Stimulated activated CD8-positive, alpha-beta memory T cell treated with anti-CD3 and anti-CD28 coated beads, Interleukin-4, amount 100 ng/mL, for 1 hour (primary cell): ENCODE results near the gene TARBP2.
"Not testable (repeated sequence)": the region's sequence is repeated elsewhere in the genome, so short reads cannot be mapped to it uniquely, and the experiment has no call there.

Source experiments
- DNase-seq, 2 donors: peaks; one replicate each; pipeline ENCODE4 v3.0.0-alpha.2; 2020; ENCODE audit warnings: low read depth in 2 of 2, low spot score in 1 of 2

Gene TARBP2

GRCh38 chr12:53510181-53510812, 9.2 kb downstream of the TARBP2 start:
- no peak for DNase-seq

GRCh38 chr12:53513712-53514410, 12.8 kb downstream of the TARBP2 start:
- DNase-seq = no peak

GRCh38 chr12:53514628-53515290, 13.7 kb downstream of the TARBP2 start:
- DNase-seq = no peak

- DNase-seq = no peak
Observed at GRCh38 chr12:53515291-53515680, 14.2 kb downstream of the TARBP2 start.

- DNase-seq = no peak
Observed at GRCh38 chr12:53516758-53517455, 15.8 kb downstream of the TARBP2 start.

GRCh38 chr12:53518381-53518780, 17.3 kb downstream of the TARBP2 start:
- no peak for DNase-seq

GRCh38 chr12:53523131-53523530, 22.0 kb downstream of the TARBP2 start:
- DNase-seq = no peak

GRCh38 chr12:53524476-53524875, 23.4 kb downstream of the TARBP2 start:
- no peak for DNase-seq

- no peak for DNase-seq
Observed at GRCh38 chr12:53530061-53530460, 29.0 kb downstream of the TARBP2 start.

- no peak for DNase-seq
Observed at GRCh38 chr12:53530920-53531319, 29.8 kb downstream of the TARBP2 start.

GRCh38 chr12:53532021-53532420, 30.9 kb downstream of the TARBP2 start:
- DNase-seq = no peak

- DNase-seq = no peak
Observed at GRCh38 chr12:53532524-53533445, 31.7 kb downstream of the TARBP2 start.

- DNase-seq = no peak
Observed at GRCh38 chr12:53533471-53533870, 32.4 kb downstream of the TARBP2 start.

GRCh38 chr12:53536962-53537361, 35.9 kb downstream of the TARBP2 start:
- no peak for DNase-seq

- no peak for DNase-seq
Observed at GRCh38 chr12:53538209-53538689, 37.2 kb downstream of the TARBP2 start.

- DNase-seq = no peak
Observed at GRCh38 chr12:53539526-53539925, 38.4 kb downstream of the TARBP2 start.

- peak in 1 of 2 donors; percentile 10 for DNase-seq
Observed at GRCh38 chr12:53543539-53543938, 42.5 kb downstream of the TARBP2 start.

- DNase-seq = not testable (repeated sequence)
Observed at GRCh38 chr12:53548354-53548753, 47.3 kb downstream of the TARBP2 start.

- not testable (repeated sequence) for DNase-seq
Observed at GRCh38 chr12:53550131-53550530, 49.0 kb downstream of the TARBP2 start.

GRCh38 chr12:53550595-53550994, 49.5 kb downstream of the TARBP2 start:
- no peak for DNase-seq
